OCI-LY1 (cell line): ENCODE data around the gene SRPX2.

Experiments used
- H2AFZ ChIP-seq: fragments of 200-600 bp; sonication (generic), shearing (Covaris generic); 2 replicates; pipeline ENCODE4 v1.6.0; 2014; ENCODE audit warnings: antibody characterized with exemption, mild to moderate bottlenecking, low read length
- H3F3A ChIP-seq: fragments of 200-600 bp; sonication (generic), shearing (Covaris generic); 2 replicates; pipeline ENCODE4 v1.6.0; 2014; ENCODE audit warnings: mild to moderate bottlenecking, antibody characterized with exemption, low read length, moderate library complexity; ENCODE audit not compliant: insufficient read depth
- H3K27ac ChIP-seq: fragments of 200-600 bp; sonication (generic); 2 replicates; pipeline ENCODE4 v1.5.1; 2014; ENCODE audit warnings: low read length, mixed run types, mild to moderate bottlenecking, low read depth; ENCODE audit not compliant: poor library complexity, severe bottlenecking
- H3K27me3 ChIP-seq: fragments of 200-600 bp; sonication (generic); 2 replicates; pipeline ENCODE4 v1.6.0; 2014; ENCODE audit warnings: antibody characterized with exemption, mild to moderate bottlenecking, low read length, moderate library complexity; ENCODE audit not compliant: insufficient read depth
- H3K36me3 ChIP-seq: fragments of 200-600 bp; sonication (generic); 2 replicates; pipeline ENCODE4 v1.6.1; 2014; ENCODE audit warnings: mild to moderate bottlenecking, antibody characterized with exemption, low read length, moderate library complexity, mixed read lengths; ENCODE audit not compliant: insufficient read depth
- H3K4me1 ChIP-seq: fragments of 200-600 bp; sonication (generic); 2 replicates; pipeline ENCODE4 v1.5.1; 2014; ENCODE audit warnings: mild to moderate bottlenecking, low read length, moderate library complexity; ENCODE audit not compliant: insufficient read depth, severe bottlenecking
- H3K4me2 ChIP-seq: fragments of 200-600 bp; sonication (generic), shearing (Covaris generic); 2 replicates; pipeline ENCODE4 v1.6.1; 2014; ENCODE audit warnings: low read length
- H3K4me3 ChIP-seq: fragments of 200-600 bp; sonication (generic); 2 replicates; pipeline ENCODE4 v1.5.1; 2014; ENCODE audit warnings: low read length, low read depth, mild to moderate bottlenecking, mixed read lengths; ENCODE audit not compliant: poor library complexity, severe bottlenecking
- H3K79me2 ChIP-seq: fragments of 200-600 bp; shearing (Covaris generic); 2 replicates; pipeline ENCODE4 v1.6.1; 2016; ENCODE audit warnings: mixed run types, low read length, mixed read lengths; ENCODE audit not compliant: insufficient read depth
- H3K9ac ChIP-seq: fragments of 200-600 bp; sonication (generic), shearing (Covaris generic); 2 replicates; pipeline ENCODE4 v1.6.1; 2014; ENCODE audit warnings: mild to moderate bottlenecking, low read length, mixed read lengths
- H3K9me2 ChIP-seq: fragments of 200-600 bp; sonication (generic), shearing (Covaris generic); 2 replicates; pipeline ENCODE4 v1.6.1; 2014; ENCODE audit warnings: low read depth, mild to moderate bottlenecking, low read length, mixed read lengths
- H3K9me3 ChIP-seq: fragments of 200-600 bp; shearing (Covaris generic); 2 replicates; pipeline ENCODE4 v1.6.1; 2014; ENCODE audit warnings: low read length, mixed read lengths
- H4K20me1 ChIP-seq: fragments of 200-600 bp; sonication (generic), shearing (Covaris generic); 2 replicates; pipeline ENCODE4 v1.6.0; 2016; ENCODE audit warnings: mild to moderate bottlenecking, low read length; ENCODE audit not compliant: insufficient read depth
- CTCF ChIP-seq: fragments of 200-600 bp; sonication (generic), shearing (Covaris generic); IDR thresholded peaks from 2 replicates; pipeline ENCODE4 v1.5.1; 2017; ENCODE audit warnings: mild to moderate bottlenecking, antibody characterized with exemption, low read length, moderate library complexity, mixed read lengths
- EZH2 ChIP-seq: fragments of 200-600 bp; sonication (generic), shearing (Covaris generic); IDR thresholded peaks from 2 replicates; pipeline ENCODE4 v1.8.0; 2017; ENCODE audit warnings: borderline replicate concordance, mixed run types, mild to moderate bottlenecking, antibody characterized with exemption, low read length, moderate library complexity, mixed read lengths

Gene SRPX2

GRCh38 chrX:100710816-100711215 is 66.8 kb downstream of the SRPX2 start:
- H3K27me3 ChIP-seq: no peaks in the 10 kb centered on the region
- H3F3A ChIP-seq: no peaks in the 10 kb centered on the region
- no peaks in the 10 kb centered on the region for H3K4me1 ChIP-seq
- no peaks in the 10 kb centered on the region for H4K20me1 ChIP-seq
- H3K27ac ChIP-seq: no peak overlapping the region
- H3K79me2 ChIP-seq: no peaks in the 10 kb centered on the region
- no peaks in the 10 kb centered on the region for H3K36me3 ChIP-seq
- no peak for TF ChIP-seq CTCF
- TF ChIP-seq EZH2: no peak
- H3K9me3 ChIP-seq: no peaks in the 10 kb centered on the region
- H3K4me2 ChIP-seq: no peak overlapping the region
- H3K9me2 ChIP-seq: no peaks in the 10 kb centered on the region
- no peak overlapping the region for H2AFZ ChIP-seq
- no peak overlapping the region for H3K4me3 ChIP-seq
- H3K9ac ChIP-seq: no peak overlapping the region

- Histone ChIP-seq H3K36me3 (no peaks in the 10 kb centered on the region), H4K20me1 (no peaks in the 10 kb centered on the region), H3F3A (no peaks in the 10 kb centered on the region), H3K4me3 (no peak overlapping the region), H3K9me2 (no peaks in the 10 kb centered on the region), H3K27ac (no peak overlapping the region), H3K79me2 (no peaks in the 10 kb centered on the region), H3K4me1 (no peaks in the 10 kb centered on the region), H3K9me3 (no peaks in the 10 kb centered on the region), H3K4me2 (no peak overlapping the region), H3K27me3 (no peaks in the 10 kb centered on the region), H2AFZ (no peak overlapping the region), H3K9ac (no peak overlapping the region)
- TF ChIP-seq EZH2 (no peak), CTCF (no peak)
Measured at GRCh38 chrX:100717363-100717762, 73.4 kb downstream of the SRPX2 start.

GRCh38 chrX:100719139-100719538 is 75.1 kb downstream of the SRPX2 start:
- Histone ChIP-seq H3K27ac (no peak overlapping the region), H3K9ac (no peak overlapping the region), H3K4me2 (no peak overlapping the region), H3K27me3 (no peaks in the 10 kb centered on the region), H2AFZ (no peak overlapping the region), H3K4me1 (no peaks in the 10 kb centered on the region), H3K36me3 (no peaks in the 10 kb centered on the region), H4K20me1 (no peaks in the 10 kb centered on the region), H3K4me3 (no peak overlapping the region), H3F3A (no peaks in the 10 kb centered on the region), H3K9me3 (no peaks in the 10 kb centered on the region), H3K79me2 (no peaks in the 10 kb centered on the region), H3K9me2 (no peaks in the 10 kb centered on the region)
- no peak for TF ChIP-seq EZH2
- no peak for TF ChIP-seq CTCF
